ENCODE measurements around the gene SLC19A3. TPM values are rescaled to one million over a fixed set of nuclear protein-coding genes. Genes with fewer than 3 reads are reported as not detected.
"Not testable (repeated sequence)": the region's sequence is repeated elsewhere in the genome, so short reads cannot be mapped to it uniquely, and the experiment has no call there.

SLC19A3 gene
- total and polyA plus RNA-seq, 2 of the 4 experiments (the other 2 are of a cell fraction): under 0.01 TPM; not detected in 1

GRCh38 chr2:227674485-227674884 lies 43.3 kb downstream of the SLC19A3 start:
- Histone ChIP-seq H3K36me3 (ENCODE audit: control insufficient read depth, insufficient read depth, low read length) (no peaks in the 10 kb centered on the region), H4K8ac (ENCODE audit: low read depth in 2 of 2, low read length in 2 of 2) (no peak overlapping the region), H3K9me3 (ENCODE audit: control insufficient read depth, insufficient read depth, low read length) (no peaks in the 10 kb centered on the region), H3K79me1 (ENCODE audit: low read depth in 1 of 2, low read length in 2 of 2) (no peaks in the 10 kb centered on the region), H3K27ac (ENCODE audit: insufficient read depth, low read length) (no peak overlapping the region), H3K23ac (ENCODE audit: low read depth, low read length) (no peak overlapping the region), H4K91ac (ENCODE audit: insufficient read depth, low read depth, low read length) (no peak overlapping the region), H3K4me1 (ENCODE audit: control insufficient read depth, insufficient read depth, low read length) (no peaks in the 10 kb centered on the region), H3K4me2 (ENCODE audit: low read depth, low read length) (no peak overlapping the region), H2AFZ (replicated peaks; ENCODE audit: low read length, poor library complexity) (no peak overlapping the region), H4K20me1 (ENCODE audit: insufficient read depth, low read length) (no peaks in the 10 kb centered on the region), H2AK9ac (replicated peaks; ENCODE audit: low read depth, low read length, poor library complexity) (no peak overlapping the region), H2AK5ac (ENCODE audit: low read depth, low read length) (no peak overlapping the region), H3K14ac (replicated peaks; ENCODE audit: low read depth, low read length) (no peak overlapping the region), H3K4ac (ENCODE audit: low read depth, low read length) (no peak overlapping the region), H3K9me1 (ENCODE audit: insufficient read depth, low read length) (no peaks in the 10 kb centered on the region), H2BK5ac (ENCODE audit: low read depth, low read length, poor library complexity, severe bottlenecking) (no peak overlapping the region), H3K56ac (ENCODE audit: extremely low read depth, insufficient read depth, low read length) (no peak overlapping the region), H3K18ac (ENCODE audit: low read depth, low read length) (no peak overlapping the region), H2BK20ac (ENCODE audit: low read depth, low read length) (no peak overlapping the region), H2BK15ac (ENCODE audit: low read depth, low read length) (no peak overlapping the region), H4K5ac (ENCODE audit: low read depth, low read length) (no peak overlapping the region), H3K9ac (ENCODE audit: low read depth, low read length) (no peak overlapping the region), H2BK120ac (ENCODE audit: low read depth, low read length) (no peak overlapping the region), H3K27me3 (ENCODE audit: control insufficient read depth, insufficient read depth, low read length) (no peaks in the 10 kb centered on the region), H3K4me3 (ENCODE audit: insufficient read depth, low read depth, low read length) (no peak overlapping the region)
- in situ Hi-C loops (cut with MboI; ENCODE audit: low sequenced_read_pairs) (no loop called here), dilution Hi-C loops (cut with HindIII; ENCODE audit: low sequenced_read_pairs, unreplicated experiment) (no loop called here), intact Hi-C loops (cut with micrococcal nuclease) (no loop called here)
- ChIA-PET POLR2A (ENCODE audit: unreplicated experiment) (no interaction called here), CTCF (no interaction called here)
- DNase-seq (no peak), ATAC-seq (ENCODE audit: low read depth) (no peak)
- no peak for TF ChIP-seq RAD21 (IDR thresholded peaks at IDR 0.05; ENCODE audit: low read length)
- TF ChIP-seq RFX5 (IDR thresholded peaks at IDR 0.05; ENCODE audit: low read depth, low read length): no peak
- no peak for TF ChIP-seq MXI1 (IDR thresholded peaks at IDR 0.05; ENCODE audit: borderline replicate concordance, low read depth, low read length)
- TF ChIP-seq FOS (IDR thresholded peaks at IDR 0.05; ENCODE audit: low read depth, low read length): no peak
- TF ChIP-seq CHD1 (IDR thresholded peaks at IDR 0.05; ENCODE audit: low read depth, low read length): no peak
- no CpG with 5 or more reads among the region's 5 CpGs for WGBS, 2 experiments (ENCODE audit: extremely low coverage in 2 of 2, insufficient read length in 1 of 2)
- no TSS peak for BruUV-seq (replicated peaks)

GRCh38 chr2:227673620-227674019 lies 44.2 kb downstream of the SLC19A3 start:
- H3K18ac ChIP-seq (ENCODE audit: low read depth, low read length); H3K23ac ChIP-seq (ENCODE audit: low read depth, low read length); H3K4me3 ChIP-seq (ENCODE audit: insufficient read depth, low read depth, low read length); in situ Hi-C loops (cut with MboI; ENCODE audit: low sequenced_read_pairs); H2BK5ac ChIP-seq (ENCODE audit: low read depth, low read length, poor library complexity, severe bottlenecking); H4K20me1 ChIP-seq (ENCODE audit: insufficient read depth, low read length); H2BK120ac ChIP-seq (ENCODE audit: low read depth, low read length); dilution Hi-C loops (cut with HindIII; ENCODE audit: low sequenced_read_pairs, unreplicated experiment); DNase-seq; H3K27me3 ChIP-seq (ENCODE audit: control insufficient read depth, insufficient read depth, low read length); H3K36me3 ChIP-seq (ENCODE audit: control insufficient read depth, insufficient read depth, low read length); POLR2A ChIA-PET (ENCODE audit: unreplicated experiment); ATAC-seq (ENCODE audit: low read depth); H3K4me1 ChIP-seq (ENCODE audit: control insufficient read depth, insufficient read depth, low read length); H2AK9ac ChIP-seq (replicated peaks; ENCODE audit: low read depth, low read length, poor library complexity); H3K14ac ChIP-seq (replicated peaks; ENCODE audit: low read depth, low read length); H3K9me3 ChIP-seq (ENCODE audit: control insufficient read depth, insufficient read depth, low read length); H2AFZ ChIP-seq (replicated peaks; ENCODE audit: low read length, poor library complexity); CTCF ChIA-PET; H3K4me2 ChIP-seq (ENCODE audit: low read depth, low read length); H3K79me1 ChIP-seq (ENCODE audit: low read depth in 1 of 2, low read length in 2 of 2); H3K56ac ChIP-seq (ENCODE audit: extremely low read depth, insufficient read depth, low read length); H3K27ac ChIP-seq (ENCODE audit: insufficient read depth, low read length); H3K9ac ChIP-seq (ENCODE audit: low read depth, low read length); H3K9me1 ChIP-seq (ENCODE audit: insufficient read depth, low read length); H4K5ac ChIP-seq (ENCODE audit: low read depth, low read length); BruUV-seq (replicated peaks); intact Hi-C loops (cut with micrococcal nuclease); H3K4ac ChIP-seq (ENCODE audit: low read depth, low read length); H4K91ac ChIP-seq (ENCODE audit: insufficient read depth, low read depth, low read length); H2AK5ac ChIP-seq (ENCODE audit: low read depth, low read length); H2BK15ac ChIP-seq (ENCODE audit: low read depth, low read length); H2BK20ac ChIP-seq (ENCODE audit: low read depth, low read length); H4K8ac ChIP-seq (ENCODE audit: low read depth in 2 of 2, low read length in 2 of 2): not testable (repeated sequence)
- WGBS, 2 experiments (ENCODE audit: extremely low coverage in 2 of 2, insufficient read length in 1 of 2): no CpG with 5 or more reads among the region's 5 CpGs
